ENCODE results near the gene PCP4.

GRCh38 chr21:39852021-39852721 is 15.1 kb upstream of the PCP4 start:
- no peak for TF ChIP-seq POLR2A (IDR thresholded peaks at IDR 0.05)
- no peak for TF ChIP-seq CTCF (IDR thresholded peaks at IDR 0.05)
